ENCODE data around the gene SBK3. TPM values are rescaled to one million over a fixed set of nuclear protein-coding genes. Genes with fewer than 3 reads are reported as not detected.

Gene SBK3
- polyA plus RNA-seq, 1 of the 3 experiments (the other 2 are of a cell fraction) = 0.03 TPM

DNA sequence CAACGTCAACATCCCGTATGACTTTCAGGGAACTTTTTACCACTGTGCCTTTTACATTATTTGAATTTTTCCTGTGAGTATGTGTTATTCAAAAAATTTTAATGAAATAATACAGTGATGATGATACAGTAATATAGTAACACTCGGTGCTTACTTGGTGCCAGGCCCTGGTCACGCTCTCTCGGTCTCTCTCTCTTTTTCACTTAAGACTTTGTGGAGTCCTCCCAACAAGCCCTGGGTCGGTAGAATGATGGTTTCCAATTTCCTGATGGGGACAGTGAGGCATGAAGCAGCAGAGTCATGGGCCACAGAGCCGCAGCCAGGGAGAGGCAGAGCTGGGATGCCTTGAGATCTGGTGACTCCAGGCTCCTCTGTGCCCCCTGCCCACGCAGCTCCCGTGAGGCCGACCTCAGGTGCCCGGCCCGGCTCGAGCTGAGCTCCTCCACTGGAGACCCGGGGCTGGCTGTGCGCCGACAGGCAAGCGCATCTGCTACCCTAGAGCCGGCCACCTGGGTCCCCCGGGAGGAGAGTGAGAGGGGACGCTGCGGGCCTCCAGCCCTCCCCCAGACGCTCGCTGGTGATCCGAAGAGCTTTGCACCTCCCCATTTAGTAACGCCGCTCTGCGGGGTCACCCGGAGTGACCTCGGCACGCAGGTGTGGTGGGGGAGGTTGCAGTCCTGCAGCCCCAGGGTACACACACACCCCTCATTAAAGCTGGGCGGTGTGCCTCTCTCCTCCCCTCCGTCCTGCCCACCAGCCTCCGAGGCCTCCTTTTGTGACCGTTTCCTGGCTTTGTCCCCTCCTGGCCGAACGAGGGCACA is 4.4 kb upstream of the SBK3 start (continued):
- TF ChIP-seq, protein P1, sequence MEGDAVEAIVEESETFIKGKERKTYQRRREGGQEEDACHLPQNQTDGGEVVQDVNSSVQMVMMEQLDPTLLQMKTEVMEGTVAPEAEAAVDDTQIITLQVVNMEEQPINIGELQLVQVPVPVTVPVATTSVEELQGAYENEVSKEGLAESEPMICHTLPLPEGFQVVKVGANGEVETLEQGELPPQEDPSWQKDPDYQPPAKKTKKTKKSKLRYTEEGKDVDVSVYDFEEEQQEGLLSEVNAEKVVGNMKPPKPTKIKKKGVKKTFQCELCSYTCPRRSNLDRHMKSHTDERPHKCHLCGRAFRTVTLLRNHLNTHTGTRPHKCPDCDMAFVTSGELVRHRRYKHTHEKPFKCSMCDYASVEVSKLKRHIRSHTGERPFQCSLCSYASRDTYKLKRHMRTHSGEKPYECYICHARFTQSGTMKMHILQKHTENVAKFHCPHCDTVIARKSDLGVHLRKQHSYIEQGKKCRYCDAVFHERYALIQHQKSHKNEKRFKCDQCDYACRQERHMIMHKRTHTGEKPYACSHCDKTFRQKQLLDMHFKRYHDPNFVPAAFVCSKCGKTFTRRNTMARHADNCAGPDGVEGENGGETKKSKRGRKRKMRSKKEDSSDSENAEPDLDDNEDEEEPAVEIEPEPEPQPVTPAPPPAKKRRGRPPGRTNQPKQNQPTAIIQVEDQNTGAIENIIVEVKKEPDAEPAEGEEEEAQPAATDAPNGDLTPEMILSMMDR (IDR thresholded peaks at IDR 0.05) = no peak
- TF ChIP-seq RXRA (IDR thresholded peaks at IDR 0.05; ENCODE audit: borderline replicate concordance, low read depth) = 0 out of 2 replicates have a peak, but pooled peaks have one; percentile 35

DNA sequence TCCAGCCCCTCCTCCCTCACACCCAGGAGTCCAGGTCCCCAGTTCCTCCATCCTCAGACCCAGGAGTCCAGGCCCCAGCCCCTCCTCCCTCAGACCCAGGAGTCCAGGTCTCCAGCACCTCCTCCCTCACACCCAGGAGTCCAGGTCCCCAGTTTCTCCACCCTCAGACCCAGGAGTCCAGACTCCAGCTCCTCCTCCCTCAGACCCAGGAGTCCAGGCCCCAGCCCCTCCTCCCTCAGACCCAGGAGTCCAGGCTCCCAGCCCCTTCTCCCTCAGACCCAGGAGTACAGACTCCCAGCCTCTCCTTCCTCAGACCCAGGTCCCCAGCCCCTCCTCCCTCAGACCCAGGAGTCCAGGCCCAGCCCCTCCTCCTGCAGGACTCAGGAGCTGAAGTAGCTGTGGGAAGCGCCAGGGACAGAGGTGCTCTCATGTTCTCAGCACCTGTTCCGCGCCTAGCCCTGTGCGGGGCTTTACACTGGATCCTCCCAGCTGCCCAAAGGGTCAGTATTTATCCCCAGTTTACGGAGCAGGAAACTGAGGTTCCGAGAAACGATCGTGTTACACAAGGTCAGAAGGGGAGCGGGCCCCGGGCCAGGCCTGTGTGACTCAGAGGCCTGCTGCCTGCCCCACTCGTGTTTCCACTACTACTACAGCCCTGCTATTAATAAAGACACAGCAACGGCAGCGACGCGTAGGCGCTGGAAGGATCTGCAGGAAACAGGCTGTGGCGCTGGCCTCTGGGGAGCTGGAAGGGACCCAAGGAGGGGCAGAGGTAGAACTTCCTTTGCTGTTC is 1.7 kb upstream of the SBK3 start:
- H3K4me1 ChIP-seq (ENCODE audit: control insufficient read depth in 1 of 2, insufficient read depth in 2 of 2, low read depth in 1 of 2, low read length in 1 of 2) = peaks cover 2 to 28% of the 10 kb centered on the region in 2 experiments; a peak in 3 of 4 replicates
- DNase-seq = no peak
- H3K4me3 ChIP-seq (ENCODE audit: low read depth in 2 of 2, low read length in 1 of 2) = no peak overlapping the region
- H3K9ac ChIP-seq = no peak overlapping the region
- peak overlapping the region; percentile 54; the same call in 1 of the 2 replicates for H3K4me2 ChIP-seq
- H3K79me2 ChIP-seq (ENCODE audit: insufficient read depth) = no peaks in the 10 kb centered on the region
- H3K36me3 ChIP-seq (replicated peaks in 1 of 2; ENCODE audit: control insufficient read depth in 1 of 2, insufficient read depth in 2 of 2, low read length in 1 of 2) = no peaks in the 10 kb centered on the region
- POLR2A ChIA-PET = interaction anchor here (0.7 kb wide), 1 partner anchor 34 kb away, joined by 8 read pairs; no protein-coding TSS in a partner anchor
- H3F3A ChIP-seq (replicated peaks; ENCODE audit: insufficient read depth) = peaks cover 15% of the 10 kb centered on the region
- H3K27ac ChIP-seq (ENCODE audit: low read depth in 2 of 2, low read length in 1 of 2) = peak overlapping the region in 1 of 2 experiments; percentile 65; a peak in 2 of 4 replicates
- CTCF ChIA-PET = interaction anchor here (0.5 to 1.6 kb wide), 6 partner anchors 30 to 406 kb away, joined by 3 read pairs; no protein-coding TSS in a partner anchor
- WGBS (ENCODE audit: low lambda C conversion rate) = 29% methylated on average over 17 of the region's 17 CpGs
- H4K20me1 ChIP-seq (ENCODE audit: insufficient read depth) = no peaks in the 10 kb centered on the region
- H3K27me3 ChIP-seq (ENCODE audit: insufficient read depth) = no peaks in the 10 kb centered on the region
- peak overlapping the region; percentile 35; the same call in 1 of the 2 replicates for H2AFZ ChIP-seq (ENCODE audit: low read depth)
- no peaks in the 10 kb centered on the region for H3K9me2 ChIP-seq
- no peaks in the 10 kb centered on the region for H3K9me3 ChIP-seq
- TF ChIP-seq SMC3 (IDR thresholded peaks at IDR 0.05; ENCODE audit: low read depth, low read length) (no peak), POLR2AphosphoS5 (IDR thresholded peaks at IDR 0.05; ENCODE audit: low read depth, low read length) (no peak; the same call in 1 of the 2 replicates), CHD2 (IDR thresholded peaks at IDR 0.05; ENCODE audit: low read length, partially characterized antibody) (no peak), YY1 (IDR thresholded peaks at IDR 0.05; ENCODE audit: low read depth) (no peak), NRF1 (IDR thresholded peaks at IDR 0.05; ENCODE audit: low read depth, low read length) (no peak), MXI1 (IDR thresholded peaks at IDR 0.05; ENCODE audit: low read depth, low read length) (no peak), JUND (IDR thresholded peaks at IDR 0.05) (no peak; the same call in 1 of the 2 replicates), RXRA (IDR thresholded peaks at IDR 0.05; ENCODE audit: borderline replicate concordance, low read depth) (peak; percentile 58; the same call in 1 of the 2 replicates), TEAD4 (IDR thresholded peaks at IDR 0.05; ENCODE audit: borderline replicate concordance, insufficient read depth) (no peak), FOXM1 (IDR thresholded peaks at IDR 0.05; ENCODE audit: low read depth) (no peak), ELF1 (IDR thresholded peaks at IDR 0.05) (no peak), TAF1 (IDR thresholded peaks at IDR 0.05; ENCODE audit: borderline replicate concordance, low read depth, low read length) (no peak), NFIC (IDR thresholded peaks at IDR 0.05; ENCODE audit: borderline replicate concordance) (peak; percentile 83), EP300 (IDR thresholded peaks at IDR 0.05; ENCODE audit: borderline replicate concordance in 1 of 2, low read depth in 1 of 2, low read length in 1 of 2) (peak in 1 of 2 experiments; percentile 64; a peak in 1 of 4 replicates), RFX5 (IDR thresholded peaks at IDR 0.05; ENCODE audit: low read length) (no peak), SIN3A (IDR thresholded peaks at IDR 0.05; ENCODE audit: borderline replicate concordance, low read depth, low read length) (no peak), FOSL2 (IDR thresholded peaks at IDR 0.05; ENCODE audit: borderline replicate concordance, low read depth) (peak; percentile 65), RCOR1 (IDR thresholded peaks at IDR 0.05; ENCODE audit: low read length) (no peak), GABPA (IDR thresholded peaks at IDR 0.05; ENCODE audit: low read depth) (0 out of 2 replicates have a peak, but pooled peaks have one; percentile 33)
- TF ChIP-seq, protein P2, sequence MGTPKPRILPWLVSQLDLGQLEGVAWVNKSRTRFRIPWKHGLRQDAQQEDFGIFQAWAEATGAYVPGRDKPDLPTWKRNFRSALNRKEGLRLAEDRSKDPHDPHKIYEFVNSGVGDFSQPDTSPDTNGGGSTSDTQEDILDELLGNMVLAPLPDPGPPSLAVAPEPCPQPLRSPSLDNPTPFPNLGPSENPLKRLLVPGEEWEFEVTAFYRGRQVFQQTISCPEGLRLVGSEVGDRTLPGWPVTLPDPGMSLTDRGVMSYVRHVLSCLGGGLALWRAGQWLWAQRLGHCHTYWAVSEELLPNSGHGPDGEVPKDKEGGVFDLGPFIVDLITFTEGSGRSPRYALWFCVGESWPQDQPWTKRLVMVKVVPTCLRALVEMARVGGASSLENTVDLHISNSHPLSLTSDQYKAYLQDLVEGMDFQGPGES (IDR thresholded peaks at IDR 0.05; ENCODE audit: low read depth, low read length) = no peak
- TF ChIP-seq, protein P3, sequence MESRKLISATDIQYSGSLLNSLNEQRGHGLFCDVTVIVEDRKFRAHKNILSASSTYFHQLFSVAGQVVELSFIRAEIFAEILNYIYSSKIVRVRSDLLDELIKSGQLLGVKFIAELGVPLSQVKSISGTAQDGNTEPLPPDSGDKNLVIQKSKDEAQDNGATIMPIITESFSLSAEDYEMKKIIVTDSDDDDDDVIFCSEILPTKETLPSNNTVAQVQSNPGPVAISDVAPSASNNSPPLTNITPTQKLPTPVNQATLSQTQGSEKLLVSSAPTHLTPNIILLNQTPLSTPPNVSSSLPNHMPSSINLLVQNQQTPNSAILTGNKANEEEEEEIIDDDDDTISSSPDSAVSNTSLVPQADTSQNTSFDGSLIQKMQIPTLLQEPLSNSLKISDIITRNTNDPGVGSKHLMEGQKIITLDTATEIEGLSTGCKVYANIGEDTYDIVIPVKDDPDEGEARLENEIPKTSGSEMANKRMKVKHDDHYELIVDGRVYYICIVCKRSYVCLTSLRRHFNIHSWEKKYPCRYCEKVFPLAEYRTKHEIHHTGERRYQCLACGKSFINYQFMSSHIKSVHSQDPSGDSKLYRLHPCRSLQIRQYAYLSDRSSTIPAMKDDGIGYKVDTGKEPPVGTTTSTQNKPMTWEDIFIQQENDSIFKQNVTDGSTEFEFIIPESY (IDR thresholded peaks at IDR 0.05; ENCODE audit: borderline replicate concordance, low read depth) = no peak
- TF ChIP-seq, protein P4, sequence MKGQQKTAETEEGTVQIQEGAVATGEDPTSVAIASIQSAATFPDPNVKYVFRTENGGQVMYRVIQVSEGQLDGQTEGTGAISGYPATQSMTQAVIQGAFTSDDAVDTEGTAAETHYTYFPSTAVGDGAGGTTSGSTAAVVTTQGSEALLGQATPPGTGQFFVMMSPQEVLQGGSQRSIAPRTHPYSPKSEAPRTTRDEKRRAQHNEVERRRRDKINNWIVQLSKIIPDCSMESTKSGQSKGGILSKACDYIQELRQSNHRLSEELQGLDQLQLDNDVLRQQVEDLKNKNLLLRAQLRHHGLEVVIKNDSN (IDR thresholded peaks at IDR 0.05; ENCODE audit: borderline replicate concordance, low read depth) = no peak
